CD4-positive, alpha-beta T cell treated with Interleukin-6 for 4 hours (primary cell): ENCODE data around the gene NFATC2IP.

Source experiments
- DNase-seq: peaks from one replicate; pipeline ENCODE4 v3.0.0-alpha.2; 2020; ENCODE audit warnings: mixed read lengths

Gene NFATC2IP

GRCh38 chr16:28974437-28975157 lies 23.9 kb downstream of the NFATC2IP start, which contains the start of gene SPNS1:
Gene SPNS1 (plus strand): TSS chr16:28974778. CDS start chr16:28975152, 374 bp downstream.
- peak; percentile 91 for DNase-seq

- DNase-seq: no peak
These were observed 24.4 kb downstream of the NFATC2IP start for GRCh38 chr16:28975158-28975599.

- DNase-seq: peak; percentile 60
These were observed 27.2 kb downstream of the NFATC2IP start for GRCh38 chr16:28977703-28978662.

- peak; percentile 29 for DNase-seq
These were observed 29.6 kb downstream of the NFATC2IP start for GRCh38 chr16:28980330-28980729.

DNA sequence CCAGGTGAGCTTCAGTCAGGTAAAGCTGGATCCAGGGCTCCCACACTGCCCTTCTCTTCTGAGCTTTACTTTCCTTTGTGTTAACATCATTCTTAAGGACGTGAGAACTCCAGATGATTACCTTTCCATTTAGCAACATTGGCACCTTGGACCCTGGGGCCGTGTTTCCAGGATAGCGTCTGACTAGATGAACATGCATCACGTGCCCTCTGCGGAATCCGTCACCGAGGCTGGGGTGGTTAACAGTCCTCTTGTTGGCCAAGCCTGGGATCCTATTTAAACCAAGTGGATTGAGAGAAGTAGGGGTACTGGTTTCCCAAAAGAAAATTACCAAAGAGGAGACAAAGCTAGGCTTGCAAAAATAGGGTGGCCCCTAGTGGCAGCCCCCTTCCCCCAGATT lies 30.2 kb downstream of the NFATC2IP start:
- DNase-seq: no peak

DNA sequence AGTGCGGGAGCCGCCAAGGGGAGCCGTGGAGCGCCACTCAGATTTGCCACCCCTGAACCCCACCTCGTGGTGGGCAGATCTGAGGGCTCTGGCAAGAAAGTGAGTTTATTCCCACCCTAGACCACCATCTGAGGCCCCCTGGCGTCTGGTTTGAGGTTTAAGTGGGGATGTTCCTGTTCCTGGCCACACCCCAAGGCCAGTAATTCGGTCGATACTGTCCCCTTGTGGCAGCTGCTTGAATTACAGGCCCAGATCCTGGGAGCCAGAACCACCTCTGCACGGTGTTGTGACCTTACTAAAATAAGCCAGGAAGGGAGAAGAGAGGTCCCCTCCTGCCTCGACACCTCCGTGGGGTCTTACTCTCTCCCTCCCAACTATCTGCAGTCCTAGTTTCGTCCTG lies 30.8 kb downstream of the NFATC2IP start:
- DNase-seq: peak; percentile 41

GRCh38 chr16:28982418-28982817 lies 31.7 kb downstream of the NFATC2IP start:
- no peak for DNase-seq

- no peak for DNase-seq
These were observed 32.2 kb downstream of the NFATC2IP start for GRCh38 chr16:28982949-28983348.

DNA sequence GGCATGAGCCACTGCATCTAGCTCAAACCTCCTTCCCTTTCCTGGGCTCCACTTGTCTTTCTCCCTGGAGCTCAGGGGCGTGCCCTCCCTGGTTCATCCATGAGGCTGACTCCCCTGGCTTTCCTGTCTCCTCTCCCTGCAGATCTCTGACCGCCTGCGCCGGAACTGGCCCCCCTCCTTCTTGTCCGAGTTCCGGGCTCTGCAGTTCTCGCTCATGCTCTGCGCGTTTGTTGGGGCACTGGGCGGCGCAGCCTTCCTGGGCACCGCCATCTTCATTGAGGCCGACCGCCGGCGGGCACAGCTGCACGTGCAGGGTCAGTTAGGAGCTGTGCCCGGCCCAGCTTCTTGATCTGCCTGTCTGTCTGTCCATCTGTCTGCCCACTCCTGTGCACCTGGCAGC lies 32.9 kb downstream of the NFATC2IP start:
- DNase-seq: no peak

GRCh38 chr16:28984091-28984490 lies 33.4 kb downstream of the NFATC2IP start:
- peak; percentile 22 for DNase-seq

DNA sequence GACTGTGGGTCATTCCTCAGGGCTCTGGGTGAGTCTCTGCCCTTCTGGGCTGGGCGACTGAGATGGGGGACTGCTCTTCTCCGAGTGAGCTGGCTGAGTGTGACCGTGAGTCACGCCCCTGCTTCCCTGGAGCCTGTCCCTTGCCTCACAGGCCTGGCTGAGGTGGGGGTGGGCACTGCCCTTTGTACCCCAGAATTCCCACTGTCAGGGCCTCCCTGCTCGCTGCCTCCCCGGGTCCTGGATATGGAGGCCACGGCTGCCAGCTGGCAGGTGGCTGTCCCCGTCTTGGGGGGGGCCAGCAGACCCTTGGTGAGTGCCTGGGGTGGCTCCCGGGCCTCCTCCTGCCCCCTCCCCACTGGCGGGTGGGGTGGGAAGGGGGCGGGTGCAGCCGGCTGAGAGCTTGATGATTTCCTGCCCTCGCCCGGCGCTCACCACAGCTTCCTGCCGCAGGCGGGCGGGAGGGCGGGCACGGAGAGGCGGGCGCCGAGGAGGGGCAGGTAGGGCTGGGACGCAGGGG lies 33.9 kb downstream of the NFATC2IP start, which contains the start of gene LAT:
Gene LAT, plus strand, starts transcription at position 434 of the 517 bp plus-strand sequence. CDS start 366 bp downstream, outside the sequence.
- DNase-seq: peak; percentile 93

- peak; percentile 56 for DNase-seq
These were observed 34.7 kb downstream of the NFATC2IP start for GRCh38 chr16:28985211-28986041.

DNA sequence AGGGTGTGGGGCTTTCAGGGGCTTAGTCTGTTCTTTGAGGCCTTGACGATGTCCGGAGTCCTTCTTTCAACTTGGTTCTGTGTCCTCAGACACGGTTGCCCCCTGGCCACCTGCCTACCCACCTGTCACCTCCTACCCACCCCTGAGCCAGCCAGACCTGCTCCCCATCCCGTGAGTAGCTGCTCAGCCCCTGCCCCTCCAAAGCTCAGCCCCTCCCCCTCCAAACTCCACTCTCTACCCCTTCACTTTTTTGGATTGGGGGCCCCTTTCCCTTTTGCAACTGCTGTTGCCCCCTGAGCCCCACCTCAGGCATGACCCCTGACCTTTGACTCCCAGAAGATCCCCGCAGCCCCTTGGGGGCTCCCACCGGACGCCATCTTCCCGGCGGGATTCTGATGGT lies 35.3 kb downstream of the NFATC2IP start:
- DNase-seq: peak; percentile 61

- peak; percentile 51 for DNase-seq
These were observed 35.8 kb downstream of the NFATC2IP start for GRCh38 chr16:28986492-28986891.

- no peak for DNase-seq
These were observed 36.6 kb downstream of the NFATC2IP start for GRCh38 chr16:28987170-28987853.

- DNase-seq: no peak
These were observed 38.6 kb downstream of the NFATC2IP start for GRCh38 chr16:28989363-28989762.

- DNase-seq: peak; percentile 84
These were observed 39.8 kb downstream of the NFATC2IP start for GRCh38 chr16:28990375-28991040.

DNA sequence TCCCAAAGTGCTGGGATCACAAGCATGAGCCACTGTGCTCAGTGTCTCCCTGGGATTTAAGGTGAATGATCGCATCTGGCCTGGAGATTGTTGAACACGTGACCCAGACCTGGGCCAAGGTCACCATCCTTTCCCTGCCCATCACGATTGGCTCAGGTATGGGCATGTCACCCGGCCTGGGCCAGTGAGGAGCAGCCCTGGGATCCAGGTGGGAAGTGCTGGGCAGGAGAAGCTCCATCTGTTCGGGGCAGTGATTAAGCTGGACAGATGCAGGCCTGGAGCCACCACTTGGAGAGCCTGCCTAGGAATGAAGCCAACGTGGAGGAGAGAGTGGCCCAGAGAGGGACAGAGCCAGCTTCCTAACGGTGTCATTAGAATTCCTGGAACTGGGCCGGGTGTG lies 41.0 kb downstream of the NFATC2IP start:
- DNase-seq: no peak

DNA sequence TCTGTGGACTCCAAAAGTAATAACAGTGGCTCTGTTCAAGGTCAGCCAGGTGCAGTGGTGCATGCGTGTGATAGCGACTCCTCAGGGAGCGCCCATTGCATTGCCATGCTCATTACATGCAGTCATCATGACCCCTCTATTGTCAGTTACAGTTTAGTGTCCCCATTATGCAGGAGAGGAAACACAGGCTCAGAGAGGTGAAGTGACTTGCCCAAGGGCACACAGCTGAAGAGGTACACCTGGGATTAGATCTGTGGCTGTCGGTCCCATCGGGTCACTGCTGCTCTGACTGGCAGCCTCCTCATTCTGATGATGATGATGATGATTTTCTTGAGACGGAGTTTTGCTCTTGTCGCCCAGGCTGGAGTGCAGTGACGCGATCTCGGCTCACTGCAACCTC lies 41.8 kb downstream of the NFATC2IP start:
- DNase-seq: no peak

- no peak for DNase-seq
These were observed 48.1 kb downstream of the NFATC2IP start for GRCh38 chr16:28998837-28999236.

DNA sequence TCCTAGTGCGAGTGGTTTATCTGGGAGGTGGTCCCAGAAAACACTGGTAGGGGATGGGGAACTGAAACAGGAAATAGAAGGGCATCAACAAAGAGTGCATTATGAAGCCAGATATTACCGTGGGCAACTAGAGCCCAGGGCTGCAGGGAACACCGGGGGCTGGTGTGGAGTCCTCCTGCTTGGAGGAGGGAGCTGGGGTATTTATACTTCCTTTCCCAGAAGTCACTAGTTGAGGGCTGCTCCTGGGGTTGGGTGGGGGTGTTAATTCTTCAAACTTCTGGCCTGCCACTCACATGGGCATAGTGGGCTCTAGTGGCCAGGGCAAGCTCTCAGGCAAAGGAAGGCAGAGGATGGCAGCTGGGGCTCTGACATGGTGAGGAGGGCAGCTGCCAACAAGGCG lies 48.8 kb downstream of the NFATC2IP start:
- DNase-seq: no peak
